SHP77 (cell line): ENCODE measurements around the gene ENDOD1.

Source experiments
- DNase-seq, 2 experiments: peaks; one replicate each; lab custom pipeline; 2025; lab: John Stamatoyannopoulos, UW

Gene ENDOD1

GRCh38 chr11:95144313-95145235 is 54.9 kb downstream of the ENDOD1 start:
- DNase-seq, result no peak

- DNase-seq, result no peak
Observed at GRCh38 chr11:95145430-95146060, 55.9 kb downstream of the ENDOD1 start.

- no peak for DNase-seq
Observed at GRCh38 chr11:95147364-95147905, 57.8 kb downstream of the ENDOD1 start.

GRCh38 chr11:95148406-95148805 is 58.8 kb downstream of the ENDOD1 start:
- no peak for DNase-seq

GRCh38 chr11:95148938-95149337 is 59.3 kb downstream of the ENDOD1 start:
- no peak for DNase-seq

GRCh38 chr11:95149651-95150364 is 60.2 kb downstream of the ENDOD1 start:
- no peak for DNase-seq

- peak in 1 of 2 experiments; percentile 73 for DNase-seq
Observed at GRCh38 chr11:95150956-95151684, 61.5 kb downstream of the ENDOD1 start.

- no peak for DNase-seq
Observed at GRCh38 chr11:95152876-95153856, 63.5 kb downstream of the ENDOD1 start.

GRCh38 chr11:95153857-95154246 is 64.2 kb downstream of the ENDOD1 start:
- DNase-seq, result no peak

- peak; percentile 40 to 52 for DNase-seq
Observed at GRCh38 chr11:95154514-95154913, 64.9 kb downstream of the ENDOD1 start.

- DNase-seq, result no peak
Observed at GRCh38 chr11:95155385-95155784, 65.7 kb downstream of the ENDOD1 start.

GRCh38 chr11:95156133-95156721 is 66.6 kb downstream of the ENDOD1 start:
- DNase-seq, result no peak

GRCh38 chr11:95156916-95157541 is 67.4 kb downstream of the ENDOD1 start:
- no peak for DNase-seq

- DNase-seq, result no peak
Observed at GRCh38 chr11:95157824-95158223, 68.2 kb downstream of the ENDOD1 start.

GRCh38 chr11:95161248-95161647 is 71.6 kb downstream of the ENDOD1 start:
- DNase-seq, result no peak

GRCh38 chr11:95163106-95163505 is 73.5 kb downstream of the ENDOD1 start:
- no peak for DNase-seq

GRCh38 chr11:95165638-95166037 is 76.0 kb downstream of the ENDOD1 start:
- no peak for DNase-seq

- DNase-seq, result no peak
Observed at GRCh38 chr11:95166781-95167180, 77.1 kb downstream of the ENDOD1 start.

GRCh38 chr11:95170294-95170693 is 80.6 kb downstream of the ENDOD1 start:
- no peak for DNase-seq
